ENCODE measurements around the gene SERPINA9. TPM values are rescaled to one million over a fixed set of nuclear protein-coding genes. Genes with fewer than 3 reads are reported as not detected.
A peak's percentile ranks its signal among the peaks of the same experiment; 100 is the strongest.

Gene SERPINA9
- polyA plus RNA-seq, 3 donors, result not detected

DNA sequence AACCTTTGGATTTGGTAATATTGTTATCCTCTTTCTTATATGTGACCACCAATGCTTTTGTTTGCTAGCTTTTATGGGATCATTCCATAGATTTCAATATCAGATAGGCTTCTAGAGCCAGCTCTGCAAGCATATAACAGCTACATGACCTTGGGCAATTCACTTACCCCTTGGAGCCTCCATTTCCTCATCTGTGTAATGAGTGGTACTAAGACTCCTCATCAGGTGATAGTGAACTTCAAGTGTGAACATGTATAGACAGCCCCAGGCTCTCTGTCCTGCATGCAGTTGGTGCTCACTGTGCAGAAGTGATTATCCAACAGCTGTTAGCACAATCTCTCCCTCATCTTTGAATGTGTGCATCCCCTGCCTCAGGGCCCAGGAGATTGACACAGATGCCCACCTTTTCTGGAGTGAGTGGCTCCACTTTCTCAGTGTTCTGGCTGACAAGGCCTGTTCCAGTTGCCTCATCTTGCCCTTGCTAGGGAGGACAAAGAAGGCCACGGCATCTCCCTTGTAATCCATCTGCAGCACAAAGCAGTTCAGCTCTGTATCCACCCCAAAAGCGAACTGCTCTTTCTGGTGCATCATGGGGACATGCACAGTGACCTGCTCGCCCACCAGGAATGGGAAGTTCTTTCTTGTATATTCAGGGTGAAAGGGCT is 9.2 kb downstream of the SERPINA9 start:
- DNase-seq (ENCODE audit: extremely low read depth in 1 of 11, low read depth in 9 of 11, low spot score in 4 of 11), result no peak

DNA sequence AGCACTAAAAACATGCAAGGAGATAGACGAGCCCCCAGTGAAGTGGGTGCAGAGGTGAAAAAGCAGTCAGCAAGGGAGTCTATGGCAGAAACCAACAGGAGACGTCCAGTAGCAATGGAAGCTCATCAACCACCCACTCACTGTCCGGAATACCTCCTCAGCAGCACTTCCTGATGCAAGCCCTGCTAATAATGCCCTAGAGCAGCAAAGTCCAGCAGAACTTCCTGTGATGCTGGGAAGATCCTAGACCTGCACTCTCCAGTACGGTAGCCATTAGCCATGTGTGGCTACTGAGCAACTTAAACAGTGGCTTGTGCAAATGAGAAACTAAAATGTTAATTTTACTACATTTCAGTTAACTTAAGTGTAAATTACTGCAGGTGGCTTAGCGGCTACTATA is 11.0 kb downstream of the SERPINA9 start:
- DNase-seq (ENCODE audit: extremely low read depth in 1 of 11, low read depth in 9 of 11, low spot score in 4 of 11), result no peak

DNA sequence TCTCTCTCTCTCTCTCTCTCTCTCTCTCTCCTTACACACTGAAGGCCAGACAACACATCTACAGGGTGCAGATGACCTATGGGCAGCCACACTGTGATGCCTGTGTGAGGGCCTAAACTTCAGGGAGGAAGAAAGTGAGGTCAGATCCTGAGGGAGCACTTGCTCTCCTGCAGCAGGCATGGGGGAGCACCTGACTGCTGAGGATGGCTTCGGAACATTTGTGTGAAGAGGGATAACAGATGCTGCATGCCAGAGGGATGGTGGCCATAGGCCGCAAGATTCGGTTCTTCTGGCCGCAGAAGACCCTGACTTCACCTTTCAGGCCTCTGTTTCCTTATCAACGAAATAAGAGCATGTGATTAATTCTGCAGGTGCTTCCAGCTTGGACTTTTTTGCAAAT is 11.7 kb downstream of the SERPINA9 start:
- DNase-seq (ENCODE audit: extremely low read depth in 1 of 11, low read depth in 9 of 11, low spot score in 4 of 11), result no peak

DNA sequence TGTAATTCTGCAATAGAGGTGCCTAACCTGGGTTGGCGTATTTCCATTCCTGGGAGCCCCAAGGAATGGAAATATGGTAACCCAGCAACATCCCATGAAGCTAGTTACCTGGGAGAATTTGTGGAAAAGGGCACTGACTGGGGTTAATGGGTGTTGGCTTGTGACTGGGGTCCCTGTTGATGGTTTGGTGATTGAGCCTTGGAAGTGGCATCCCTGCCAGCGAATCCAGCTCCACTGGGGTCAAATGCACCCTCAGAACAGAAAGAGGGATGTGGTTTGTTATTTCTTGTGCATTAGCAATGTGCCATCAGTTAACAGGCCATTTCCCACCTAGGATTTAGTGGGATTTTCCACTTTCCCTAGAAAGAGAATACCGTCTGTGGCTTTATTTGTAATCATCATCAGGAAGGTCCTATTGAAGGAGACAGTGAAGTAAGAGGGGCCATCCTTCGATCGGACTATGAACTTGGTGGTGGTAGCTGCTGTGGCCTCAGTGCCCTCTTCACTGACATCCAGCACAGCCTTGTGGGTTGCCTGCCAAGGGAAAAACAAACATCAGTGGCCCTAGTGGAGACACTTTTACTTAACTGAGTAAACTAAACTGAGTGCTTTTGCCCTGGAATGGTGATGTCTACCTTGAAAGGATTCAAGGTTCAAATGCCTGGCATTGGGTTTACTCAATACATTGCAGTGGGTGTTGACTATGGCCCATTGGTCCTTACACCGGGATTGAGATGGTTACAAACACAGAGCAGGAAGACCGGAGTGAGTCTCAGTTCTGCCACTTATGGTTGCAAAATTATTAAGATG is 13.0 kb downstream of the SERPINA9 start:
- DNase-seq (ENCODE audit: extremely low read depth in 1 of 11, low read depth in 9 of 11, low spot score in 4 of 11), result no peak

DNA sequence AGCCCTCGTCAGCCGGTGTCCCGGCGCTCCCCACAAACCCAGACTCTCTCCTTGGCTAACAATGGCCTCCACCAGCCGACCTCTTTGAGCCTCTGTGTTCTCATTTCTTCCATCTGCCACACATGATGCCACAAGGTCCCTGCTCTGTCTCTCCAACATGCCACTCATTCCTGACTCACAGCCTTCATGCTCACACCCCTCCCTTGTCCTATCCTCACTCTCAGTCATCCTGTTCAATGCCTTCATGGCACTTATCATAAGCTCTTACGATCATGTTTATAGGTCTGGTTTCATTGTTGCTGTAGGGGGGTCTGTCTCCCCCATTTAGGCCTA is 13.8 kb downstream of the SERPINA9 start:
- DNase-seq (ENCODE audit: extremely low read depth in 1 of 11, low read depth in 9 of 11, low spot score in 4 of 11), result no peak

DNA sequence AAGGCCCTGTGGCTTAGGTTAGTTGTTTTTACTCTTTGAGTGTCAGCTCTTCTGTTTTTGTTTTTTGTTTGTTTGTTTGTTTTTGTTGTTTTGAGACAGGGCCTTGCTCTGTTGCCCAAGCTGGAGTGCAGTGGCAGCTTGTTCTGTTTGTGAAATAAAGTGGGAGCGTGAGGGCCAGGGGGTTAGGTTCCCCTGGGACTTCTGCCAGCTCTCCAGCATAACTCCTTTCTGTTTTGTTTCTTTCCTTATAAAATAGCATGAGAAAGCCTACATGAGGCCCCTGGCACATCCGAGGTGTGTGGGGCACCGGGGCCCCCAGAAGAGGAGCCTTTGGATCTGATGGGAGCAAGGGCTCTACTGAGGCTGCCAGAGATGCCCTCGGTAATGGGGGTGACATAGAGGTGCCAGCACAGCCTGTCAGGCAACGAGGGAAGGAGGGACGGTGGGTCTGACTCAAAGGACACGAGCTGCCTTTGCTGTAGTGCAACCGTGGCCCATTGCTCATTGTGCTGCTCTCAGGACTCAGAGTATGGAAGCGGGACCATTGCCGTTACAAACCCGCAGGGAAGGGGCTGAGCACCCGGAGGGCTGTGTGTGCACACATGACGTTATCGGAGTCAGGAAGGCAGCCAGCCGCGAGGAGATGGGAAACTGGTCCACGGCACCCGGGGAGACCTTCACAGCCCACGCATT is 14.3 kb downstream of the SERPINA9 start:
- no peak for DNase-seq (ENCODE audit: extremely low read depth in 1 of 11, low read depth in 9 of 11, low spot score in 4 of 11)

DNA sequence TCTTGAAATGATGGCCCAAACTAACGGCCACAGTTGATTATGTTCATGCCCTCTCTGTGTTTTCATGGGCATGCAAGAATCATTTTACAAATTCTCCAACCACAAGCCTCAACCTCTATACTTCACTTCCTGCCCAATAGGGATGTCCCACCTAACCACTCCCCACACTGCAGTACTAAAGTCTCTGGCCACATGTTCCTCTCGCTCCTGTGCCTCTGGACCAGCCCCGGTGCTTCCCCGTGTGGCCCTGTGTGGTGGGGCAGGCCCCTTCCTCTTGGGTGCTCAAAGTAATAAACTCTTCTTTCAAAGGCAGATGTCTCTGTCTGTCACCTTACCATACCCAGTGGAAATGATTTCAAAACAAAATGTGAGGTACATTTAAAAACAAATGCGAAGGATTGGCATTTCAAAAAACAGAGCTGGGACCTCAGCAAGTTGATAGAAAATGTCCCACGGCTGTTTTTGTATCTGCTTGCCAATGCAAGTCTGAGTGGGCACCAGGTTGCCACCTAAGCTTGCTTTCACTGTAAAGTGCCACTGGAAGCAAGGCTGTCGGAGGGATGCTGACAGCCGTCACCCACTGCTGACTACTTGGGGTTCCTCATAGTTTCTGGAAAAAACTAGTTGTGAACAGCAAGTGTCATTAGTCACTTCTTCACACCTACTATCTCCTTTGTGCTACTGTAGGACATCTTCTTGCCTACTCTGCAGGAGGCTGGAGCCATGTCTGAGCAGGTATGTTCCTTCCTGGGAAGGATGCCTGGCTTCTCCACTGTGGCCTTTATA is 15.2 kb downstream of the SERPINA9 start:
- DNase-seq (ENCODE audit: extremely low read depth in 1 of 11, low read depth in 9 of 11, low spot score in 4 of 11), result no peak

DNA sequence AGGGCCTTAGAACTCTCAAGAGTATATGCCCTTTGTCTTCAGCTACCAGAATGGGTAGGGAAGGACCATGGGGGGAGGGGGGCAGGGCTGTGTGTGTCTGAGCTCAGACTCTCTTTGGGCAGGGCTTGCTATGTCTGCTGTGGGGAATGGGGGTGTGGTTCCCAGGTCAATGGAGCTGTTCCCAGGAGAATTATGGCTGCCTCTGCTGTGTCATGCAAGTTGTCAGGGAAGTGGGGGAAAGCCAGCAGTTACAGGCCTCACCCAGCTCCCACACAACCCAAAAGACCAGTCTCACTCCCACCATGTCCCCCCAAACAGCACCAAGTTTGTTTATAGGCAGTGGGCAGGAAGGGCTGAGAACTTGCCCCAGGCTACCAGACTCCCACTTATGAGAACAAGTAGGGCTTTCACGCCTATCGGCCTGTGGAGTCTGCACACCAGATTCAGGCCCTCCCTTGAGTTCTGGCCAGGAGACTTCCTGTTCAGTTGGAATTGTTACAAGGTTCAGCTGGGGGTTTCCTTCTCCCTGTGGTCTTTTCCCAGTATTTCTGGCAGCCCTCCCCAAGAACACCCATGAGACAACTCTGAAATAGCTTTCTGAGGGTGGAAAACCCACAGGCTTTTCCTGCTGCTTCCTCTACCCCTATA is 17.3 kb downstream of the SERPINA9 start:
- no peak for DNase-seq (ENCODE audit: extremely low read depth in 1 of 11, low read depth in 9 of 11, low spot score in 4 of 11)

DNA sequence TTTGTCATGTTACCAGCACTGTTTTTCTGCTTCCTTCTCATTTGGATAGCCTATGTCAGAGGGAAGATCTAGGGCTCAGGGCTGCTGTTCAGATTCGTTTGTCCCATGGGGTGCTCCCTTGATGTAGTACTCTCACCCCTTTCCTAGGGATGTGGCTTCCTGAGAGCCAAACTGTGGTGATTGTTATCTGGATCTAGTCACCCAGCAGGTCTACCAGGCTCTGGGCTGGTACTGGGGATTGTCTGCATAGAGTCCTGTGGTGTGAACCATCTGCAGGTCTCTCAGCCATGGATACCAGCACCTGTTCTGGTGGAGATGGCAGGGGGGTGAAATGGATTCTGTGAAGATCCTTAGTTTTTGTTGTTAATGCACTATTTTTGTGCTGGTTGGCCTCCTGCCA is 17.9 kb downstream of the SERPINA9 start:
- no peak for DNase-seq (ENCODE audit: extremely low read depth in 1 of 11, low read depth in 9 of 11, low spot score in 4 of 11)

DNA sequence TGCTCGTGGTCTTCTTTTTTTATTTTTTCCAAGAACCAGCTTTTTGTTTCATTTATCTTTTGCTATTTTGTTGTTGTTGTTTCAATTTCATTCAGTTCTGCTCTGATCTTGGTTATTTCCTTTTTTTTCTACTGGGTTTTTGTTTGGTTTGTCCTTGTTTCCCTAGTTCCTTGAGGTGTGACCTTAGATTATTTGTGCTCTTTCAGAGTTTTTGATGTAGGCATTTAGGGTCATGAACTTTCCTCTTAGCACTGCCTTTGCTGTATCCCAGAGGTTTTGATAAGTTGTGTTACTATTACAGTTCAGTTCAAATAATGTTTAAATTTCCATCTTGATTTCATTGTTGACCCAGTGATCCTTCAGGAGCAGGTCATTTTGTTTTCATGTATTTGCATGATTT is 20.1 kb downstream of the SERPINA9 start:
- DNase-seq (ENCODE audit: extremely low read depth in 1 of 11, low read depth in 9 of 11, low spot score in 4 of 11), result no peak

DNA sequence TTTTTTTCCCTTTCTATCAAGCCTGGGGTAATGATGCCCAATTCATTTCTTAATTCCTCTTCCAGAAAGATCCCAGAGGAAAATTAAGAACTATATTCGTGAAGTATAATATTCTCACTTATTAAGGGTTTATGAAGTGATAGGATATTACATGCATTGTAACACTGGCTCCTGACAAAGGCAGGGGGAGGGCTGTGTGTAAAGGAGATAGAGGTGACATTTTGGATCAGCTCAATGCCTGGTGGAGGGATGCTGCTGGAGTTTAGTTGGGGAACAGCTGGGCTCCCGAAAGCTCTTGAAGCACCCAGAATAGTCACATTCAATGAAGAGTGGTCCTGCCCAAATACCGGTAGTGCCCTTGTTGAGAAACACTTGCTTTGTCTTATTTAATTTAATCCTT is 24.2 kb downstream of the SERPINA9 start:
- DNase-seq (ENCODE audit: extremely low read depth in 1 of 11, low read depth in 9 of 11, low spot score in 4 of 11), result no peak

DNA sequence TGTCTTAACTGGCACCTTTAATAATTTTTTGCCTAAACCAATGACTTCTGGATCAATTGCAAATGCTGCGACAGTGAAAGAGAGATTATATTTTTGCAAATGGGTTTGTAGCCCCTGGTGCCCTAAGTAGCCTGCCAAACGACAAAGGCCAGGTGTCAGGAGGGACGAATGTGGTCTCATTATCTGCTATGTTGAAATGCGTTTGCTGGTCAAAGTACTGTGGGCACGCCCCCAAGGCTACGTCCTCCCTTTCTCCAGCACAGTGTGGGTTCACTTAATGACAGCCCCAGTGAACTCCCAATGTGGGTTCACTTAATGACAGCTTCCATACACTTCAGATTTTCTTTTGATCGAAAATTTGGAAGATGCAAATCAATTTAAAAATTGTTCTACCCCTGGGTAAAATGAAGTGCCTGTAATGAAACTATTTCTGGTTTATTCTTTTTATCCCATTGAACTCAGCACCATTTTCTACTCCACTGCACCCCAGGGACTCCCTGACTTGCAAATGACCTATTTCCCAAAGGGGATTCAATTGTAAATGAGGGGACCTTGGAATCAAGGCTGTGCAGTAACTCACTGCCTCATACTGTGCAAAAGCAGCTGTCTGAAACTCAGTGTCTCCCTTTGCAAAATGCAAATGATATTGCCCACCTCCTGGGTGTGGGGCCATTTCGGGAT is 24.8 kb downstream of the SERPINA9 start:
- no peak for DNase-seq (ENCODE audit: extremely low read depth in 1 of 11, low read depth in 9 of 11, low spot score in 4 of 11)

DNA sequence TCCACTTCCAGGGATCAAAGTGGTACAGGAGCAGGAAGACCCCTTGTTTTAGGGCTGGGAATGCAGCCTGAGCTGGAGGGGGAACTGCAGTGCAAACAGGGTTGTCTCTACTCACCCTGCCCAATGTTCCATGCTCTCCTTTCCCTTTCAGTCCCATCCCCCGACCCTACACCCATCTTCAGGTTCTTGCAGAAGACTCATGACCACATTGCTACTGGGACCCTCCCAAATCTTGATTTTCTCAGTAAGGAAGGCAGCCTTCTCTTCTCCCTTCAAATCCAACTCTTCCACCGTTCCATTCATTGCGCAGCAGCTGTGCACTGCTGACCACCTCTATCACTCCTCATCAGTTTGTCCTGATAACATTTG is 25.3 kb downstream of the SERPINA9 start:
- no peak for DNase-seq (ENCODE audit: extremely low read depth in 1 of 11, low read depth in 9 of 11, low spot score in 4 of 11)

DNA sequence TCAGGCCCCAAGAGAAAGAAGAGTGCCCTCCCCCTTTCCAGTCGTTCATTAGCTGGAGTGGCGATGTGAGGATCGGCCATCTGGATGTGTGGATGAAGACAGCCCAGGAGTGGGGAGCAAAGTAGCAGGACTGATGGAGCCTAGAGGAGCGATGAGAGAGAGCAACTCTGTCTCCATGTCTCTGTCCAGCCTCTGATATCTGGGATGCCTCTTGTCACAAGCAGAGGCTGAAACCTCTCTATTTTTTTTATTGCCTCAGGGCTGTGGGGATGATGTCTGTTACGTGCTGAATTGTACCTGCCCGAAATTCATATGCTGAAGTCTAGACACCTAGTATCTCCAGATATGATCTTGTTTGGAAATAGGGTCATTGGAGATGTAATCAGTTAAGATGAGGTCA is 26.1 kb downstream of the SERPINA9 start:
- DNase-seq (ENCODE audit: extremely low read depth in 1 of 11, low read depth in 9 of 11, low spot score in 4 of 11), result no peak

DNA sequence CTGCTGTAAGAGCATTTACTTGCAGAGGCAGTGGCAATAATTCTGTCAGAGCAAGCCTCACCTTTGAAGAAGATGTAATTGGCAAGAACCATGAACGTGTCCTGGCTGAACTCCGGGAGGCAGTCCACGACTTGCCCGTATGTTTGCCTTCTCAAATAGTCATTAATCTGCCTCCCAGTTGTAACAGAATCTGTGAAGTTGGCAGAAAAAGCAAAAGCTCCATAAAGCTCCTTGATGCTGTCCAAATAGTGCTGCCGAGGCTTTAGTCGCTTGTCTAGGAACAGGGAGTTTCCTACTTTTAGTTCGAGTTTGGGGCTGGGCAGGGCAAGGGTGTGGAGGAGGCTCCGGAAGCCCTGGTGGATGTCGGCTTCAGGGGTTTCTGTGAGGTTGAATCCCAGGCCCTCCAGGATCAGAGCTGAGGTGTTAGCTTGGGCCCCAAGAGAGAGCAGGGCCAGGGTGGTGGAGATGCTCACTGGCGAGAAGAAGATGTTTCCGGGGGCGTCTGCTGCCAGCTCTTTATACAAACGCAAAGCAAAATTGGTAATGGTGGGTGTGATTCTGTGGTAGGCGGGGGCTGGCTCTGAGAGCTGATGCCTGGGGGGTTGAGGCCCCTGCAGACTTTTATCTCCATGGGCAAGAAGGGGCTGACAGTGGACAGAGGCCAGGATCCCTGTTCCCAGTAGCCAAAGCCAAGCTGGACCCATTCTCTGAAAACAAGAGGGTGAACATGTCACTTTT is 27.8 kb downstream of the SERPINA9 start:
- peak in 3 of 11 donors; percentile 1 to 22 (median 15) for DNase-seq (ENCODE audit: extremely low read depth in 1 of 11, low read depth in 9 of 11, low spot score in 4 of 11)

DNA sequence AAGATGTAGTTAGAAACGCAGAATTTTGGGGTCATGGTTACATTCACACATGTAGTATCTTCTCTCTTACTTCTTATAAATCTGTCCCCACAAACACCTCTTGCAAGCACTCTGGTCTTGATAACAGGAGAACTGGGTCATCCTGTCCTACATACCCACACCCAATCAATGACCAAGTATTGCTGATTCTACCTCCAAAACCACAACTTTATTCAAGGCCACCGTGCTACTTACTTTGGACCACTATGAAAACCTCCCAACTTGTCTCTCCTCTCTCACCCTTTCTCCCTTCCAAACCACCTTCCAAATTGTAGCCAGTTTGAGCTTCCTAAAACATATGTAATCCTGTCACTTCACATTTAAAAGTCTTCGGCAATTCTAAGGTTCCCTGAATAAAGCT is 28.8 kb downstream of the SERPINA9 start:
- no peak for DNase-seq (ENCODE audit: extremely low read depth in 1 of 11, low read depth in 9 of 11, low spot score in 4 of 11)

DNA sequence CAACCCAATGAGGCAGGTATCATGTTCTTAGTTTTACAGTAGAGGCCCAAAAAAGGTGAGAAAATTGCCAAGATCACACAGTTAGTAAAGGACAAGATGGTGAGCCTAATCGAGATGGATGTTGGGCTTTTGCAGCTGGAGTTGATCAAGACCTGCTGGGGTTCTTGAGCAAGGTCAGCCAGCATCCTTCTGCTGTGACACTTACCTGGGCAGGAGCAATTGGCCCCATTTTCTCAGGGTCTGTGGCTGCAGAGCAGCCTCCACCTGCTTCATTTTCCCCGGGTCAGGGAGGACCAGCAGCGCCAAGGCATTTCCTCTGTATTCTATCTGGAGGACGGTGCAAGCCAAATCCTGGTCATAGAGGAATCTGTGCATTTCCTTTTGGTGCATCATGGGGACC is 29.9 kb downstream of the SERPINA9 start:
- DNase-seq (ENCODE audit: extremely low read depth in 1 of 11, low read depth in 9 of 11, low spot score in 4 of 11), result no peak

DNA sequence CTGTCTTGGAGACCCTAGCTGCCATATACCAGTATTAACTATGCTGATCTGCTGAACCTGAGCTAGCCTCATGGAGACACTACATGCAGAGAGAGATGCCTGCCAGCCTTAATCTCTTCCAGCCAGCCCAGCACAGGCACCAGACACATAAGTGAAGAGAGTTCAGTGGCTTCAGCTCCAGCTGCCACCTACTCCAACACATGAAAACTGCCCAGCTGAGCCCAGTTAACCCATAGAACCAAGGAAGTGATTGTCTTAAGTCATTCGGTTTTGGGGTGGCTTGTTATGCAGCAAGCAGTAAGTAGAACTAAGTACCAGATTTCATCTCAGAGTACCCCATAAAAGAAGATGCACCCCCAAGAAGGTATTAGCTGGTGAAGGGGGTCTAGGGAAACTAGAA is 31.0 kb downstream of the SERPINA9 start:
- no peak for DNase-seq (ENCODE audit: extremely low read depth in 1 of 11, low read depth in 9 of 11, low spot score in 4 of 11)
